HG03064 (cell line): ENCODE measurements around the gene SIVA1.
"Not testable (repeated sequence)": the region's sequence is repeated elsewhere in the genome, so short reads cannot be mapped to it uniquely, and the experiment has no call there.

Experiments
- ATAC-seq: cut with Tn5 transposase; IDR thresholded peaks from one replicate; pipeline ENCODE4 v1.9.1; 2021; ENCODE audit warnings: low read depth; ENCODE audit not compliant: unreplicated experiment

The SIVA1 gene

DNA sequence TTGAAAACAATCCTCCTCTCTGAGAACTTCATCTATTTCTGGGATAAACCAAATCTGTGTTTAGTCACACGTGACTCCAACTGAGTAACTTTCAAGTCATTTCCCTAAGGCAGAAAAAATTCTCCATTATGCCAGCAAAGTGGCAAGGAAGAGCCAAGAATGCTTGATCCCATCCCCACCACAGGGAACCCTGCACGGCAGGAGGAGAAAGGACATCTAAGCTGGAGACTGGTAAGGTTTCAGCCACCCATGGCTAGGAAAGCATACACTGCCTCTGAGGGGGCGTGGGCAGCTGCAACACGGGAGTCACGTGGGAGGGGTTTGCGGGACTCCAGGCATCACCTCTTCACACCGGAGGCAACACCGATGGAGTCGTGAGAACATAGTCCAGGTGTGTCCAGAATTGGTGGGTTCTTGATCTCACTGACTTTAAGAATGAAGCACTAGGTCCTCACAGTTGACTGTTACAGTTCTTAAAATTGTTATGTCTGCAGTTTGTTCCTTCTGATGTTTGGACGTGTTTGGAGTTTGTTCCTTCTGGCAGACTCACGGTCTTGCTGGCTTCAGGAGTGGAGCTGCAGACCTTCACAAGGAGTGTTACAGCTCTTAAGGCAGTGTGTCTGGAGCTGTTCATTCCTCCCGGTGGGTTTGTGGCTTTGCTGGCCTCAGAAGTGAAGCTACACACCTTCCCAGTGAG is 2.7 kb upstream of the SIVA1 start:
- ATAC-seq, result no peak

GRCh38 chr14:104750753-104751057 is 2.2 kb upstream of the SIVA1 start:
- ATAC-seq, result not testable (repeated sequence)

DNA sequence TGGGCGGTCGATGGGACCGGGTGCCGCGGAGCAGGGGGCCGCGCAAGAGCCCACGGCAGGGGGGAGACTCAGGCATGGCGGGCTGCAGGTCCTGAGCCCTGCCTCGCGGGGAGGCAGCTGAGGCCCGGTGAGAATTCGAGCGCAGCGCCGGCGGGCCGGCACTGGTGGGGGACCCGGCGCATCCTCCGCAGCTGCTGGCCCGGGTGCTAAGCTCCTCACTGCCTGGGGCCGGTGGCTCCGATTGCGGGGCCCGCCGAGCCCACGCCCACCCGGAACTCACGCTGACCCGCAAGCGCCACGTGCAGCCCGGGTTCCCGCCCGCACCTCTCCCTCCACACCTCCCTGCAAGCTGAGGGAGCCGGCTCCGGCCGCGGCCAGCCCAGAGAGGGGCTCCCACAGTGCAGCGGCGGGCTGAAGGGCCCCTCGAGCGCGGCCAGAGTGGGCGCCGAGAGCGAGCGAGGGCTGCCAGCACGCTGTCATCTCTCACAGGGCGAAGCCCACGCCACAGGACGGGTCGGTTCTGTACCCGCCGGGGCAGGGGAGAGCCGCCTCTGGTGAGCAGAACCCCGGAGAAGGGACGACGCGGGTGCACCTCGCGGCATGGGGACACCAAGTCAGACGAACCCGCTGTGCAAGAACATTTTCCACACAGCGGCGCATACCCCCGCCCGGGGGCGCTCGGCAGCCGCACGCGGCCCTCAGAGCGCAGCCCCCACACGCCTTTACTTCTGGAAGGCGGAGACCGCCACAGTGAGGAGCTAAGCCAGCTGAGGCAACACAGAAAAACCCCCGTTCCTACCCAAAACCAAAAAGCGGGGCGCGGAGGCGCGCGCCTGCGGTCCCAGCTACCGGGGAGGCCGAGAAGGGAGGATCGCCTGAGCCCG is 1.2 kb upstream of the SIVA1 start:
- ATAC-seq, result no peak

DNA sequence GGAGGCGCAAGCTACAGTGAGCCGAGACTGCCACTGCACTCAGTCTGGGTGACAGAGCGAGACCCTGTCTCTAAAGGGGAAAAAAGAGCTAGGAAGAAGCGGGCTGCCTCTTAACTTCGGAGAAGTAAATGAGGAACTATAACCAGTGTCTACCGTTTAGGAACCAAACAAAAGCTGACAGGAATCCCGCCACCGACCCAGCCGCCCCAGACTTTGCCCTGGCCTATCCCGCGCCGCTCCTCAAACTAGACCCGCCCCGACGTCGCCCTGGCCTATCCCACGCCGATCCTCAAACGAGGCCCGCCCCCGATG is 568 bp upstream of the SIVA1 start:
- ATAC-seq, result no peak

GRCh38 chr14:104753528-104754212 is 723 bp downstream of the SIVA1 start:
- ATAC-seq, result no peak

GRCh38 chr14:104754213-104754851 is 1.4 kb downstream of the SIVA1 start:
- ATAC-seq, result no peak

DNA sequence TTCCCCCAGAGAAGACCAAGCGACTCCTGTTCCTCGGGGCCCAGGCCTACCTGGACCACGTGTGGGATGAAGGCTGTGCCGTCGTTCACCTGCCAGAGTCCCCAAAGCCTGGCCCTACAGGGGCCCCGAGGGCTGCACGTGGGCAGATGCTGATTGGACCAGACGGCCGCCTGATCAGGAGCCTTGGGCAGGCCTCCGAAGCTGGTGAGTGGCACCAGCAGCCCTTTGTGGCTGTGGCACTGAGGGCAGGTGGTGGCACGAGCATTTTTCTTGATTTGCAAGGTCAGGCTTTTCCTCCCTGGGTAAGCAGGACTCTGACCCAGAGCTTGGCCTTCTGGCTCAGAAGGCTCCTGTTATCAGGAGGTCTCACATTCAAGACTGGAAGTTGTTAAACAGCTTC is 2.7 kb downstream of the SIVA1 start:
- no peak for ATAC-seq

- ATAC-seq, result no peak
Observed at GRCh38 chr14:104756477-104757237, 3.7 kb downstream of the SIVA1 start.

GRCh38 chr14:104757238-104757585 is 4.3 kb downstream of the SIVA1 start:
- ATAC-seq, result no peak

- no peak for ATAC-seq
Observed at GRCh38 chr14:104757681-104758392, 4.9 kb downstream of the SIVA1 start.

GRCh38 chr14:104758981-104759969 is 6.3 kb downstream of the SIVA1 start:
- no peak for ATAC-seq

- ATAC-seq, result no peak
Observed at GRCh38 chr14:104765517-104765916, 12.6 kb downstream of the SIVA1 start.

GRCh38 chr14:104766256-104766862 is 13.4 kb downstream of the SIVA1 start:
- ATAC-seq, result no peak

GRCh38 chr14:104766863-104767633 is 14.1 kb downstream of the SIVA1 start:
- no peak for ATAC-seq

DNA sequence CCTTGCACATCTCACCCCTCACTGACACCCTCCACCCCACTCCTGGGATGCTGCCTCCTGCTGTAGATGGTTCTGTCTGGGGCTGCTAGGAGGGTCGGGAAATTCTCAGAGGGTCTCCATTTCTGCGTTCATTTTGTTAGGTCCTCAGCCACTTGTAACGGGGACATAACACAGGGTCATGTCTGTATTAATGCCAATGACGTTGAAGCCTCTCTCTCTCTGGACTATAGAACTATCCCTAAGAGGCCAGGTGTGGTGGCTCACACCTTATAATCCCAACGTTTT is 14.6 kb downstream of the SIVA1 start:
- ATAC-seq, result no peak

- peak; percentile 76 for ATAC-seq
Observed at GRCh38 chr14:104768437-104769323, 15.7 kb downstream of the SIVA1 start.
